Measurements from ENCODE around the gene SEPTIN7. TPM values are rescaled to one million over a fixed set of nuclear protein-coding genes. Genes with fewer than 3 reads are reported as not detected.

SEPTIN7 gene
- total and polyA plus RNA-seq, 2 of the 13 experiments (the other 11 are each of a cell fraction or from before 2014, with no cell fraction given) = 103 to 129 TPM

DNA sequence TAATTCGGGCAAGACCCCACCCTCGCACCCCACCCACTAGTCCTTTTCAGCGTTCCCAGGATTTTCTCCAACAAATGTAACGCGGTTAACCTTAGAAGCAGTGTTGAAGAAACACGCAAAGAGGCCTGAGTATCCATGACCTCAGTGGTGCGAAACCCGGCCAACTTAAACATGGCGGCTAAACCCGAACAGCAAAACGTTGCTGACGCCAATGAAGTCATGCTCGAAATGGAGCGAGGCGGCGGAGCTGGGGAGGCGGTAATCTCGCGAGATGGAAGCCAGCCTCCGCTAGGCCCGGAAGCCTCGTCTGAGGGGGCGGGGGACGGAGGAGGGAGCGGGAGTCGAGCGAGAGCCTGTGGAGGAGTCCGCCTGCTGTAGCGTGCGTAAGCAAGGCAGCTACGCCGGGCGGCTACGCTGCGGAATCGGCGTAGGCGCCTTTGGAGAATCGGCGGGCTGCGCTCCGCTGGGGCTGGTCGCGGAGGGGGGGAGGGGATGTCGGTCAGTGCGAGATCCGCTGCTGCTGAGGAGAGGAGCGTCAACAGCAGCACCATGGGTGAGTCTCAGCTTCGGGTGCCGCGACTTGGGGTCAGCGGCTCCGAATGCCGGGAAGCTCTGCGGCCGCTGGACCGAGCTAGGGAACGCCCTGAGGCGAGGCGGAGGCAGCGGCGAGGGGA, at the start of gene SEPTIN7 (continued):
- no peak for TF ChIP-seq ZNF33A (CRISPR knock-in tag; IDR thresholded peaks at IDR 0.05; ENCODE audit: borderline replicate concordance)
- TF ChIP-seq RARG (CRISPR knock-in tag; IDR thresholded peaks at IDR 0.05; ENCODE audit: low read depth) = no peak
- TF ChIP-seq JUNB (CRISPR knock-in tag; IDR thresholded peaks at IDR 0.05; ENCODE audit: borderline replicate concordance) = 0 out of 2 replicates have a peak, but pooled peaks have one; percentile 13
- TF ChIP-seq ZFP41 (CRISPR knock-in tag; IDR thresholded peaks at IDR 0.05; ENCODE audit: borderline replicate concordance) = no peak
- peak; percentile 78 for TF ChIP-seq PHF8 (CRISPR knock-in tag; IDR thresholded peaks at IDR 0.05)
- TF ChIP-seq HCFC1 (IDR thresholded peaks at IDR 0.05; ENCODE audit: low read depth, low read length) = peak; percentile 37; the same call in 1 of the 2 replicates
- TF ChIP-seq NFYC (CRISPR knock-in tag; IDR thresholded peaks at IDR 0.05) = no peak
- peak; percentile 64 for TF ChIP-seq PRPF4 (IDR thresholded peaks at IDR 0.05; ENCODE audit: low read depth, low read length, poor library complexity, severe bottlenecking)
- no peak for TF ChIP-seq JUND (CRISPR knock-in tag; IDR thresholded peaks at IDR 0.05)
- no peak; the same call in 1 of the 2 replicates for TF ChIP-seq SOX13 (IDR thresholded peaks at IDR 0.05)
- TF ChIP-seq SOX13 (CRISPR knock-in tag; conservative IDR thresholded peaks at IDR 0.05 in 1 of 2, IDR thresholded peaks at IDR 0.05 in 1 of 2) = peak in 1 of 2 experiments; percentile 58; a peak in 1 of 4 replicates
- peak; percentile 84 for TF ChIP-seq RBFOX2 (IDR thresholded peaks at IDR 0.05; ENCODE audit: low read depth, low read length)
- TF ChIP-seq RAD51 (IDR thresholded peaks at IDR 0.05; ENCODE audit: borderline replicate concordance) = no peak
- no peak for TF ChIP-seq JARID2 (CRISPR knock-in tag; IDR thresholded peaks at IDR 0.05; ENCODE audit: insufficient replicate concordance)
- TF ChIP-seq, protein P1, sequence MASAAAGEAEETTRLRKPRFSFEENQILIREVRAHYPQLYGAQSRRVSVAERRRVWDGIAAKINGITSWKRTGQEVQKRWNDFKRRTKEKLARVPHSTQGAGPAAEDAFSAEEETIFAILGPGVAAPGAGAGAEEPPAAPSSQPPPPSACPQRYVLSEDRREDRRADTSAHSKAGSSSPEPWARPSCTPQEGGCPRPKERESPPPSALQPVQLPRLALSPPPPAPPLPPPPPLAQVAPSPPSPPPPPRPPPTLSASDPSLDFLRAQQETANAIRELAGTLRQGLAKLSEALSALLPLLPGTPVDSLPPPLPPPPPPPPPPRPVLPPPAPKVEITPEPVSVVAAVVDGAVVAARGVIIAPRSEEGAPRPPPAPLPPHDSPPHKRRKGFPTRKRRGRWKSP (CRISPR knock-in tag; IDR thresholded peaks at IDR 0.05) = peak; percentile 36; the same call in 1 of the 2 replicates
- 0 out of 2 replicates have a peak, but pooled peaks have one; percentile 40 for TF ChIP-seq HOXA7 (CRISPR knock-in tag; IDR thresholded peaks at IDR 0.05)
- TF ChIP-seq TBP (CRISPR knock-in tag; IDR thresholded peaks at IDR 0.05) = no peak
- TF ChIP-seq, protein P2, sequence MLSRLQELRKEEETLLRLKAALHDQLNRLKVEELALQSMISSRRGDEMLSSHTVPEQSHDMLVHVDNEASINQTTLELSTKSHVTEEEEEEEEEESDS (CRISPR knock-in tag; IDR thresholded peaks at IDR 0.05; ENCODE audit: borderline replicate concordance) = no peak
- TF ChIP-seq, protein P3, sequence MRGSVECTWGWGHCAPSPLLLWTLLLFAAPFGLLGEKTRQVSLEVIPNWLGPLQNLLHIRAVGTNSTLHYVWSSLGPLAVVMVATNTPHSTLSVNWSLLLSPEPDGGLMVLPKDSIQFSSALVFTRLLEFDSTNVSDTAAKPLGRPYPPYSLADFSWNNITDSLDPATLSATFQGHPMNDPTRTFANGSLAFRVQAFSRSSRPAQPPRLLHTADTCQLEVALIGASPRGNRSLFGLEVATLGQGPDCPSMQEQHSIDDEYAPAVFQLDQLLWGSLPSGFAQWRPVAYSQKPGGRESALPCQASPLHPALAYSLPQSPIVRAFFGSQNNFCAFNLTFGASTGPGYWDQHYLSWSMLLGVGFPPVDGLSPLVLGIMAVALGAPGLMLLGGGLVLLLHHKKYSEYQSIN (CRISPR knock-in tag; IDR thresholded peaks at IDR 0.05; ENCODE audit: borderline replicate concordance) = no peak
- no peak for TF ChIP-seq SRSF9 (IDR thresholded peaks at IDR 0.05; ENCODE audit: borderline replicate concordance, insufficient read depth, low read depth, low read length, poor library complexity, severe bottlenecking)
- TF ChIP-seq ZBTB8A (CRISPR knock-in tag; IDR thresholded peaks at IDR 0.05; ENCODE audit: borderline replicate concordance, low read depth) = no peak
- no peak for TF ChIP-seq PHF21A (CRISPR knock-in tag; IDR thresholded peaks at IDR 0.05)
- TF ChIP-seq KDM3A (CRISPR knock-in tag; IDR thresholded peaks at IDR 0.05; ENCODE audit: low read depth) = peak; percentile 77; the same call in 1 of the 2 replicates
- no peak for TF ChIP-seq TOE1 (CRISPR knock-in tag; IDR thresholded peaks at IDR 0.05)
- TF ChIP-seq, protein P4, sequence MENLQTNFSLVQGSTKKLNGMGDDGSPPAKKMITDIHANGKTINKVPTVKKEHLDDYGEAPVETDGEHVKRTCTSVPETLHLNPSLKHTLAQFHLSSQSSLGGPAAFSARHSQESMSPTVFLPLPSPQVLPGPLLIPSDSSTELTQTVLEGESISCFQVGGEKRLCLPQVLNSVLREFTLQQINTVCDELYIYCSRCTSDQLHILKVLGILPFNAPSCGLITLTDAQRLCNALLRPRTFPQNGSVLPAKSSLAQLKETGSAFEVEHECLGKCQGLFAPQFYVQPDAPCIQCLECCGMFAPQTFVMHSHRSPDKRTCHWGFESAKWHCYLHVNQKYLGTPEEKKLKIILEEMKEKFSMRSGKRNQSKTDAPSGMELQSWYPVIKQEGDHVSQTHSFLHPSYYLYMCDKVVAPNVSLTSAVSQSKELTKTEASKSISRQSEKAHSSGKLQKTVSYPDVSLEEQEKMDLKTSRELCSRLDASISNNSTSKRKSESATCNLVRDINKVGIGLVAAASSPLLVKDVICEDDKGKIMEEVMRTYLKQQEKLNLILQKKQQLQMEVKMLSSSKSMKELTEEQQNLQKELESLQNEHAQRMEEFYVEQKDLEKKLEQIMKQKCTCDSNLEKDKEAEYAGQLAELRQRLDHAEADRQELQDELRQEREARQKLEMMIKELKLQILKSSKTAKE (CRISPR knock-in tag; IDR thresholded peaks at IDR 0.05; ENCODE audit: borderline replicate concordance) = peak; percentile 78; the same call in 1 of the 2 replicates
- TF ChIP-seq ZFAT (CRISPR knock-in tag; conservative IDR thresholded peaks at IDR 0.05) = no peak

All from HepG2 (cell line).